ENCODE results near the gene RPA1. TPM values are rescaled to one million over a fixed set of nuclear protein-coding genes. Genes with fewer than 3 reads are reported as not detected.
A peak's percentile ranks its signal among the peaks of the same experiment; 100 is the strongest.

The RPA1 gene
- total RNA-seq, 1 donor from 2014 or later = 72.0 TPM

DNA sequence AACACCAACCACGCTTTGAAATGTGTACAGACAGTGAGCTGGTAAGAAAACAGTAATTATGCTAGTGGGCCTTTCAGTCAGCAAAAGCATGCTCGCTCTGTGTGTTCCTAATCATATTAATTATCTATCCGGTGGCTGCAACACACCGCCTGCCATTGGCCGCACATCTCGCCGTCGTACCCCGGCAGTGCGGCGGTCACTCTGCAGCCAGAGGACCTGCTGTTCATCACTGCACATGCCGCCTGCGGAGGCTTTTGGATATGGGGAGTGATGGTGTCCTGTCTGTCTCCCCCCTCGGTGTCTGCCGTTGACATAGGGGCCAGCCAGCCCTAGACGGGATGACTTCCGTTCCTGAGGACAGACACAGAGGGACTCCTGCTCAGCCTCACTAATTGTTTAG, 68.5 kb downstream of the RPA1 start:
- DNase-seq = no peak
- Histone ChIP-seq H3K9me3 (replicated peaks) (no peaks in the 10 kb centered on the region), H3K27ac (replicated peaks) (no peak overlapping the region), H3K4me3 (no peak overlapping the region), H3K36me3 (peaks cover 54% of the 10 kb centered on the region), H3K4me1 (no peaks in the 10 kb centered on the region), H3K27me3 (ENCODE audit: low read depth) (no peaks in the 10 kb centered on the region)
- intact Hi-C loops (cut with micrococcal nuclease) = no loop called here
- TF ChIP-seq, protein P1, sequence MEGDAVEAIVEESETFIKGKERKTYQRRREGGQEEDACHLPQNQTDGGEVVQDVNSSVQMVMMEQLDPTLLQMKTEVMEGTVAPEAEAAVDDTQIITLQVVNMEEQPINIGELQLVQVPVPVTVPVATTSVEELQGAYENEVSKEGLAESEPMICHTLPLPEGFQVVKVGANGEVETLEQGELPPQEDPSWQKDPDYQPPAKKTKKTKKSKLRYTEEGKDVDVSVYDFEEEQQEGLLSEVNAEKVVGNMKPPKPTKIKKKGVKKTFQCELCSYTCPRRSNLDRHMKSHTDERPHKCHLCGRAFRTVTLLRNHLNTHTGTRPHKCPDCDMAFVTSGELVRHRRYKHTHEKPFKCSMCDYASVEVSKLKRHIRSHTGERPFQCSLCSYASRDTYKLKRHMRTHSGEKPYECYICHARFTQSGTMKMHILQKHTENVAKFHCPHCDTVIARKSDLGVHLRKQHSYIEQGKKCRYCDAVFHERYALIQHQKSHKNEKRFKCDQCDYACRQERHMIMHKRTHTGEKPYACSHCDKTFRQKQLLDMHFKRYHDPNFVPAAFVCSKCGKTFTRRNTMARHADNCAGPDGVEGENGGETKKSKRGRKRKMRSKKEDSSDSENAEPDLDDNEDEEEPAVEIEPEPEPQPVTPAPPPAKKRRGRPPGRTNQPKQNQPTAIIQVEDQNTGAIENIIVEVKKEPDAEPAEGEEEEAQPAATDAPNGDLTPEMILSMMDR (IDR thresholded peaks at IDR 0.05; ENCODE audit: borderline replicate concordance) = no peak

- TF ChIP-seq, protein P1 (IDR thresholded peaks at IDR 0.05; ENCODE audit: borderline replicate concordance) = no peak
- H3K27me3 ChIP-seq (ENCODE audit: low read depth) = no peaks in the 10 kb centered on the region
- H3K27ac ChIP-seq (replicated peaks) = no peak overlapping the region
- H3K9me3 ChIP-seq (replicated peaks) = no peaks in the 10 kb centered on the region
- H3K4me3 ChIP-seq = no peak overlapping the region
- no peak for DNase-seq
- peaks cover 51% of the 10 kb centered on the region for H3K36me3 ChIP-seq
- intact Hi-C loops (cut with micrococcal nuclease) = no loop called here
- no peaks in the 10 kb centered on the region for H3K4me1 ChIP-seq
These were observed 69.1 kb downstream of the RPA1 start for GRCh38 chr17:1898872-1899271.

DNA sequence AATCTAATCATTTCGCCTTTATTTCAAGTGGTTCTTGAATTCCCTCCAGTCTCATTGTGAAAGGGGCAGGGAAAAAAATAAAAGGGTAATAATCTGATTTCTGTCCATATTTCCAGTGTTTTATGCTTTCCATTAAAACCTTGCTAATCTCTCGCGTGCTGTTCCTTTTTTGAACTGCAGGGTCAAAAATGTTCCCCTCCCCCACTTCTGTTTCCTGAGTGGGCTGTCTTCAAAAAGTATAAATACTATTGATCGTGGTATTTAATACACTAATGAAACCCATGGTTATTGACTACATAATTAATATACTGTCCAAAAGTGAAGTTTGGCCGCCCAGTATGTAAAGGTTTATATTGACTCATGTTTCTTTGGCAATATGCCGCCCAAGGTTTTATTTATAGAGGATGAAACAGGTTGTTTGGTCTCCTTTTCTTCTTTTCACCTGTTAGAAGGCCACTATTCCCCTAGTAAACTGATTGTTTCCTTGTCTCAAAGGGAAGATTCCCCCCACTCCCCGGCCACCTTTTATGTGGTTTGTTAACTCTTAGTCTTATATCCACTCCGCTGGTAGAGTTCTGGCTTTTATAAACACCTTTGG, 69.7 kb downstream of the RPA1 start:
- intact Hi-C loops (cut with micrococcal nuclease) = no loop called here

GRCh38 chr17:1904273-1905182, 74.7 kb downstream of the RPA1 start:
- Histone ChIP-seq H3K27me3 (ENCODE audit: low read depth) (peaks cover 25% of the 10 kb centered on the region), H3K9me3 (replicated peaks) (no peaks in the 10 kb centered on the region), H3K4me1 (peaks cover 33% of the 10 kb centered on the region), H3K4me3 (no peak overlapping the region), H3K36me3 (no peaks in the 10 kb centered on the region), H3K27ac (replicated peaks) (peak overlapping the region; percentile 56)
- intact Hi-C loops (cut with micrococcal nuclease) = no loop called here
- TF ChIP-seq, protein P1 (IDR thresholded peaks at IDR 0.05; ENCODE audit: borderline replicate concordance) = no peak
- DNase-seq = no peak

More for the DNA sequence above, 69.7 kb downstream of the RPA1 start:
- H3K27ac ChIP-seq (replicated peaks) = no peak overlapping the region
- TF ChIP-seq, protein P1 (IDR thresholded peaks at IDR 0.05; ENCODE audit: borderline replicate concordance) = no peak
- H3K4me1 ChIP-seq = peaks cover 4% of the 10 kb centered on the region
- no peak overlapping the region for H3K4me3 ChIP-seq
- no peak for DNase-seq
- no peaks in the 10 kb centered on the region for H3K9me3 ChIP-seq (replicated peaks)
- no peaks in the 10 kb centered on the region for H3K27me3 ChIP-seq (ENCODE audit: low read depth)
- H3K36me3 ChIP-seq = peaks cover 45% of the 10 kb centered on the region

DNA sequence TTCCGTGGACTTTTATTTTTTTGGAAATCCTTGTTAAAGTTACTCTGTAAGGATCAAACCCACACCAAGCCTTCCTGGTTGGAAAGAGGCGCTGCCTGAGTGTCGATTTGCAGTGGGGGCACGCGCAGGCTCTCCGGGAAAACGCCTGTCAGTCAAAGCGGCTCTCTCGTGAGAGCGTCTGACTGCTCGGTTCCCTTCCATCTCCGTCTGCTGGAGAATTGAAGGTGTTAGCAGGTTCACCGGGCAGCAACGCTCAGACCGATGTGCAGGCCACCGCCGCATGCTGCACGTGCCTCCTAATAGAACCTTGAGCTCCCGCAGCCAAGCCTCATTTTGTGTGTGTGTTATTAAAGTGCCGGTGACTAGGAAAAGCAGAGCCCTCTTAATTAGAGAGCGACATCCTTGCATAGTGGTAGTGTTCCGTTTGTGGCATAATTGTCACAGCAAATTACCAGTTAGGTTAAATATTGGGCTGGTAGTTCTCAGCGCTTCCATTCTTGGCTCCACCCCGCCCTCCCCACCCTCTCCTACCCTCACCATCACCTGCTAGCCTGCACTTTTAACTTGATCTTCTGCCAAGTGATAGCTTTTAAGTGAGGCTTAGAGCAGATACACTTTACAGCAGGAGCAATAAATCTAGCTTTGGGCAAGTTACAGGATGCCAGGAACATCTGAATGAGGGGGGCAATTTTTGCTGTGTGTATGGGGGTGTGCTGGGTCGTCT, 75.5 kb downstream of the RPA1 start:
- no peak for DNase-seq
- peak overlapping the region; percentile 7 for H3K4me3 ChIP-seq
- TF ChIP-seq, protein P1 (IDR thresholded peaks at IDR 0.05; ENCODE audit: borderline replicate concordance) = no peak
- H3K9me3 ChIP-seq (replicated peaks) = no peaks in the 10 kb centered on the region
- intact Hi-C loops (cut with micrococcal nuclease) = no loop called here
- H3K4me1 ChIP-seq = peaks cover 33% of the 10 kb centered on the region
- H3K27me3 ChIP-seq (ENCODE audit: low read depth) = peaks cover 33% of the 10 kb centered on the region
- H3K36me3 ChIP-seq = no peaks in the 10 kb centered on the region
- H3K27ac ChIP-seq (replicated peaks) = peak overlapping the region; percentile 56

Measured in left ventricle myocardium inferior (tissue), 1 donor.